IPS-18a (cell line): Measurements from ENCODE around the gene PDGFB.
A peak's percentile ranks its signal among the peaks of the same experiment; 100 is the strongest.

ENCODE experiments used
- H3K27ac ChIP-seq: one replicate; pipeline ENCODE4 v1.5.1; 2013; ENCODE audit warnings: low read length
- H3K27me3 ChIP-seq: one replicate; pipeline ENCODE4 v1.6.1; 2013; ENCODE audit warnings: mild to moderate bottlenecking, low read length; ENCODE audit not compliant: control insufficient read depth, insufficient read depth
- H3K36me3 ChIP-seq: one replicate; pipeline ENCODE4 v1.6.1; 2013; ENCODE audit warnings: low read depth, low read length; ENCODE audit not compliant: control insufficient read depth
- H3K4me1 ChIP-seq: one replicate; pipeline ENCODE4 v1.6.1; 2013; ENCODE audit warnings: low read depth, low read length; ENCODE audit not compliant: control insufficient read depth
- H3K4me3 ChIP-seq: one replicate; pipeline ENCODE4 v1.5.1; 2013; ENCODE audit warnings: low read length
- H3K9ac ChIP-seq: one replicate; pipeline ENCODE4 v1.6.1; 2013; ENCODE audit warnings: mild to moderate bottlenecking, low read length, moderate library complexity
- H3K9me3 ChIP-seq: one replicate; pipeline ENCODE4 v1.6.1; 2013; ENCODE audit warnings: low read depth, low read length; ENCODE audit not compliant: control insufficient read depth

PDGFB gene

GRCh38 chr22:39234472-39234787 is 10.4 kb downstream of the PDGFB start:
- Histone ChIP-seq H3K36me3 (no peaks in the 10 kb centered on the region), H3K9me3 (no peaks in the 10 kb centered on the region), H3K9ac (no peak overlapping the region), H3K4me3 (no peak overlapping the region), H3K27me3 (peaks cover 85% of the 10 kb centered on the region), H3K27ac (no peak overlapping the region), H3K4me1 (peaks cover 47% of the 10 kb centered on the region)

- no peak overlapping the region for H3K27ac ChIP-seq
- H3K9me3 ChIP-seq, result no peaks in the 10 kb centered on the region
- no peak overlapping the region for H3K9ac ChIP-seq
- H3K36me3 ChIP-seq, result no peaks in the 10 kb centered on the region
- H3K27me3 ChIP-seq, result peaks cover 89% of the 10 kb centered on the region
- peaks cover 53% of the 10 kb centered on the region for H3K4me1 ChIP-seq
- no peak overlapping the region for H3K4me3 ChIP-seq
Measured at GRCh38 chr22:39233710-39234471, 10.9 kb downstream of the PDGFB start.

DNA sequence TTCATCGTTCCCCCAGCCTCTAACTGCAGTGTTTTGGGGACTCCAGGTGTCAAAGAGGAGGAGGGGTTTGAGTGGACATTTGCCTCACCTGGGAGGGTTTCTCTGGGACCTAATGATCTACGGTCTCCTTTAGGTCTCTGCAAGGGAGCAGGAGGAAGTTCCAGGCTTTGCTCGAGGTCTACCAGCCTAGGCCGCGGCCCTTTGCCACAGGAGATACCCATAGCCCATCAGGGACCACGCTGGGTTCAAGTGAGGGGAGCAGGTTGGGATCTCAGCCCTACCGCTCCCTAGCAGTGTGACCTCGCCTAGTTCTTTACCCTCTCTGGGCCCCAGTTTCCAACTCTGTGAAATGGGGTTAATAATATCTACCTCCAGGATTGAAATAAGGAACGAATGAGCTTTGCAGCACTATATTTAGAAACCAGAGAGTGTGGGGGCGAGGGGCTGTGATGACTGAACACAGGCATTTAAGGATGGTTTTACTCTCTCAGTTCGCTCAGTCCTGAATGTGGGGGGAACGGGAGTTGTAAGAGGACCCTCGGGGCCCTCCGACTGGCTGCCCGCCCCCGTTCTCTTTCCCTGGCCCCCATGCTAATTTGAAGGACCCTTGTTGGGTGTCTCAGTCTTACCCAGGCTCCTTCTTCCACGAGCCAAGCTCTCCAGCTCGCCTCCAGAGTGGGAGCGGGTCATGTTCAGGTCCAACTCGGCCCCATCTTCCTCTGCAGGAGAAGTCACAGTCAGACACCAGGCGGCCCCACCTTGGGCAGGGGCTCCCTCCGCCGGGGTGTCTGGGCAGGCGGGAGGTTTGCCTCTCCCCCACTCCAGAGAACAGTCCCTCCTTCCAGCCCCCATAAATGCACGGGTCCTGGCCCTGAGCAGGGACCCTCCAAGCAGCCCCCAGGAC is 11.7 kb downstream of the PDGFB start:
- H3K27me3 ChIP-seq, result peaks cover 84% of the 10 kb centered on the region
- H3K9me3 ChIP-seq, result no peaks in the 10 kb centered on the region
- H3K4me1 ChIP-seq, result peaks cover 53% of the 10 kb centered on the region
- no peaks in the 10 kb centered on the region for H3K36me3 ChIP-seq
- H3K27ac ChIP-seq, result no peak overlapping the region
- H3K4me3 ChIP-seq, result no peak overlapping the region
- no peak overlapping the region for H3K9ac ChIP-seq

DNA sequence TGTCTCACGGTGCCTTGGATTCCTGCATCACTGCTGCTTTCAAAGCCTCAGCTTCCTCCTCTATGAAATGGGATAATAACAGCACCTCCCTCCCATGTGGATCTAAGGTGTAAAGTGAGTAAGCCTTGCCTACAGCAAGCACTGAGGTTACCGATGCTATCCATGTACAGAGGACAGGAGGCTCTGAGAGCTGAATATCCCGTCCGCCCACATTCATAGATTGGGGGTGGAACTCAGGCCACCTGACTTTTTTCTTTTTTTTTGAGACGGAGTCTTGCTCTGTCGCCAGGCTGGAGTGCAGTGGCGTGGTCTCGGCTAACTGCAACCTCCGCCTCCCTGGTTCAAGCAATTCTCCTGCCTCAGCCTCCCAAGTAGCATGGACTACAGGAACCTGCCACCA is 12.5 kb downstream of the PDGFB start:
- Histone ChIP-seq H3K27ac (no peak overlapping the region), H3K4me3 (no peak overlapping the region), H3K9me3 (no peaks in the 10 kb centered on the region), H3K27me3 (peaks cover 76% of the 10 kb centered on the region), H3K9ac (no peak overlapping the region), H3K4me1 (peaks cover 53% of the 10 kb centered on the region), H3K36me3 (no peaks in the 10 kb centered on the region)

- Histone ChIP-seq H3K4me3 (no peak overlapping the region), H3K9ac (no peak overlapping the region), H3K36me3 (no peaks in the 10 kb centered on the region), H3K27me3 (peaks cover 67% of the 10 kb centered on the region), H3K9me3 (no peaks in the 10 kb centered on the region), H3K27ac (no peak overlapping the region), H3K4me1 (peaks cover 53% of the 10 kb centered on the region)
Measured at GRCh38 chr22:39231197-39231950, 13.4 kb downstream of the PDGFB start.

GRCh38 chr22:39230261-39231196 is 14.3 kb downstream of the PDGFB start:
- Histone ChIP-seq H3K27me3 (peaks cover 59% of the 10 kb centered on the region), H3K4me1 (peaks cover 47% of the 10 kb centered on the region), H3K9me3 (no peaks in the 10 kb centered on the region), H3K9ac (peak overlapping the region; percentile 9), H3K36me3 (no peaks in the 10 kb centered on the region), H3K4me3 (peak overlapping the region; percentile 29), H3K27ac (no peak overlapping the region)

GRCh38 chr22:39229688-39230260 is 15.0 kb downstream of the PDGFB start:
- H3K27me3 ChIP-seq, result peaks cover 51% of the 10 kb centered on the region
- H3K36me3 ChIP-seq, result no peaks in the 10 kb centered on the region
- H3K4me3 ChIP-seq, result peak overlapping the region; percentile 29
- no peak overlapping the region for H3K27ac ChIP-seq
- H3K9me3 ChIP-seq, result no peaks in the 10 kb centered on the region
- H3K9ac ChIP-seq, result peak overlapping the region; percentile 9
- peaks cover 40% of the 10 kb centered on the region for H3K4me1 ChIP-seq

DNA sequence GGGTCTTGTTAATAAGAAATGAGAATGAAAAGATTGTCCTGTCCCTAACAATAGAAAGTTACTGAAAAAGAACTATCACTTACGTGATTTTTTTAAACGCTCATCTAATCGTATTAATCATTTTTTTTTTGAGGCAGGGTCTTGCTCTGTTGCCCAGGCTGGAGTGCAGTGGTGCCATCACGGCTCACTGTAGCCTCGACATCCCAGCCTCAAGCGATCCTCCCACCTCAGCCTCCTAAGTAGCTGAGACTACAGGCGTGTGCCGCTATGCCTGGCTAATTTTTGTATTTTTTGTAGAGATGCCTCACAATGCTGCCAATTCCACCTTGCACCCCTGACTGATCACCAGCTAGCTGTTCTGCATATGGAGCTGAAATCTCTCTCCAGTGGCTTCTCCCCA is 15.7 kb downstream of the PDGFB start:
- Histone ChIP-seq H3K36me3 (no peaks in the 10 kb centered on the region), H3K4me3 (peak overlapping the region; percentile 29), H3K4me1 (peaks cover 33% of the 10 kb centered on the region), H3K9ac (no peak overlapping the region), H3K9me3 (no peaks in the 10 kb centered on the region), H3K27me3 (peaks cover 46% of the 10 kb centered on the region), H3K27ac (no peak overlapping the region)

DNA sequence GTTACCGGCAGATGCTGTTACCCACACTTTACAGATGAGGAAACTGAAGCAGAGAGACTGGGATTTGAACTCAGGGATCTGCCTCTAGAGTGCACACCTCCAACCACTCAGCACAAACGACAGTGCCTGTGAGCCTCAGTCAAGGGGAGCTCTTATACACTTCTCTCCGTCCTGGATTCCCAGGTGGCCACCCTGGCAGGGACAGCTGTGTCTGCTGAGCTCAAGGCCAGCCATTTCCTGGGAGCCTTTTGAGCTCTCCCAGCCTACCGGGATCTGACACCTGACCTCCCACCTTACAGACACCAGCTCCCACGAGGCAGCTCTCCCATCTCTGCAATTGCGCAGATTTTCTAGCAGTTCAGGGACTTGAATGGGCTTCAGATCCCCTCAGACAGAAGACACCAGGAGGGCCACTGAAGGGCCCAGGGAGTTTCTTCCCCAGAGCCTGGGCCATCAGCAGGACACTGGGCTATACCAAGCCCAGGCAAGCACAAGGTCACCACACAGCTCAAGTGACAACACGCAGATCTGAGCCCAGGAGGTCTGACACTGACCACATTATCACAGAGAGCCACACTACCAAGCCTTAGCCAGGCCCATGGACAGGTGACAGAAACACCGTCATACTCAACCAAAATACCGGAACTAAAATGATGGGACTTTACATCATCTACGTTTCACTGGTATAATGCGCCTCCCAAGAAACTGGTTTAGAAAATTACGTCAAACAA is 17.1 kb downstream of the PDGFB start:
- H3K27ac ChIP-seq, result no peak overlapping the region
- H3K9ac ChIP-seq, result no peak overlapping the region
- H3K27me3 ChIP-seq, result peaks cover 37% of the 10 kb centered on the region
- peaks cover 26% of the 10 kb centered on the region for H3K4me1 ChIP-seq
- H3K9me3 ChIP-seq, result no peaks in the 10 kb centered on the region
- no peaks in the 10 kb centered on the region for H3K36me3 ChIP-seq
- no peak overlapping the region for H3K4me3 ChIP-seq

GRCh38 chr22:39226353-39226752 is 18.4 kb downstream of the PDGFB start:
- H3K9me3 ChIP-seq, result no peaks in the 10 kb centered on the region
- peaks cover 23% of the 10 kb centered on the region for H3K27me3 ChIP-seq
- no peak overlapping the region for H3K9ac ChIP-seq
- H3K27ac ChIP-seq, result no peak overlapping the region
- peaks cover 24% of the 10 kb centered on the region for H3K4me1 ChIP-seq
- no peak overlapping the region for H3K4me3 ChIP-seq
- no peaks in the 10 kb centered on the region for H3K36me3 ChIP-seq
